ENCODE data around the gene UPK3BL1. TPM values are rescaled to one million over a fixed set of nuclear protein-coding genes. Genes with fewer than 3 reads are reported as not detected.
"Not testable (repeated sequence)": the region's sequence is repeated elsewhere in the genome, so short reads cannot be mapped to it uniquely, and the experiment has no call there.

The UPK3BL1 gene
- total RNA-seq, 1 donor from 2014 or later, result 17.4 TPM

DNA sequence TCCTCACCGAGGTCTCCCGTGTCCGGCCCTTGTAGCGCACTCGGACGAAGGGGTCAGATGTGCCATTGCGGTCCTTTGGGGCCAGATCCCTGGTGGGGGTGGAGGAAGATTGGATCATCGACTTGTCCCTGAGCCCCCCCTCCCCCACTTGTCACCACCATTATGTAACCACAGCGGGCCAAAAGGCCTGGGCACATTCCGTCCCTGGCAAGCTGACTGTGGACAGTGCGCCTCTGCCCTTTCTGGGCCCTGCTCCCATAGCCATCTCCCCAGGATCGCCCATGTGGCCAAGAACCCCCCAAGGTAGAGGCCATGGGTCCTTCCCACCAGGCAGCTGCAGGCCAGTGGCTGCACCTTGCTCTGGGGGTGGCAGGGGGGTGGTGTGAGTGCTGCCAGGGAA is 40.3 kb downstream of the UPK3BL1 start:
- not testable (repeated sequence) for H3K27ac Mint-ChIP-seq (ENCODE audit: unreplicated experiment); DNase-seq (ENCODE audit: low spot score); H3K27me3 Mint-ChIP-seq (ENCODE audit: unreplicated experiment); H3K4me3 Mint-ChIP-seq (ENCODE audit: unreplicated experiment); H3K9me3 Mint-ChIP-seq (ENCODE audit: unreplicated experiment); H3K4me1 Mint-ChIP-seq (ENCODE audit: unreplicated experiment); H3K36me3 Mint-ChIP-seq (ENCODE audit: low read depth, unreplicated experiment)

GRCh38 chr7:102599699-102600098 is 42.9 kb downstream of the UPK3BL1 start:
- H3K4me1 Mint-ChIP-seq (ENCODE audit: unreplicated experiment); H3K9me3 Mint-ChIP-seq (ENCODE audit: unreplicated experiment); H3K4me3 Mint-ChIP-seq (ENCODE audit: unreplicated experiment); H3K27ac Mint-ChIP-seq (ENCODE audit: unreplicated experiment); H3K27me3 Mint-ChIP-seq (ENCODE audit: unreplicated experiment); H3K36me3 Mint-ChIP-seq (ENCODE audit: low read depth, unreplicated experiment); DNase-seq (ENCODE audit: low spot score): not testable (repeated sequence)

DNA sequence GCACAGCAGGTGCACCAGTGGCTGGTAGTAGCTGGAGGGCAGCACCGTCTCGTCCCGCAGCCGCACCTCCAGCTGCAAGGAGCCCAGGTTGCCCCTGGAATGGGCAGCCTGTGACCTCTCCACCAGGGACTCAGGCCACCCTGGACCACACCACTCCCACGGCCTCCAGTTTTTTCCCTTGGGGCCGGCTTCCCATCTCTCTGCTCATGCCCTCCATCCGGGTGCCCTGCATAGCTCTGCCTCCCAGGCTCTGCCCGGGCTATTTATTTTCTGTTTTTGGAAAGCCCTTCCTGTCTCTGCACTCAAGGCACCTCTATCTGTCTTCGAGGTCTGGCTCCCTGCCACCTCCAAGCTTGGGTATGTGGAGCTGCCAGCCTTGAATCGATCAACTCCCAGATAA is 46.6 kb downstream of the UPK3BL1 start:
- not testable (repeated sequence) for H3K4me3 Mint-ChIP-seq (ENCODE audit: unreplicated experiment); DNase-seq (ENCODE audit: low spot score); H3K9me3 Mint-ChIP-seq (ENCODE audit: unreplicated experiment); H3K36me3 Mint-ChIP-seq (ENCODE audit: low read depth, unreplicated experiment); H3K27ac Mint-ChIP-seq (ENCODE audit: unreplicated experiment); H3K27me3 Mint-ChIP-seq (ENCODE audit: unreplicated experiment); H3K4me1 Mint-ChIP-seq (ENCODE audit: unreplicated experiment)

- H3K4me3 Mint-ChIP-seq (ENCODE audit: unreplicated experiment); H3K9me3 Mint-ChIP-seq (ENCODE audit: unreplicated experiment); H3K36me3 Mint-ChIP-seq (ENCODE audit: low read depth, unreplicated experiment); H3K4me1 Mint-ChIP-seq (ENCODE audit: unreplicated experiment); H3K27ac Mint-ChIP-seq (ENCODE audit: unreplicated experiment); H3K27me3 Mint-ChIP-seq (ENCODE audit: unreplicated experiment); DNase-seq (ENCODE audit: low spot score): not testable (repeated sequence)
Measured at GRCh38 chr7:102593637-102594334, 48.8 kb downstream of the UPK3BL1 start.

DNA sequence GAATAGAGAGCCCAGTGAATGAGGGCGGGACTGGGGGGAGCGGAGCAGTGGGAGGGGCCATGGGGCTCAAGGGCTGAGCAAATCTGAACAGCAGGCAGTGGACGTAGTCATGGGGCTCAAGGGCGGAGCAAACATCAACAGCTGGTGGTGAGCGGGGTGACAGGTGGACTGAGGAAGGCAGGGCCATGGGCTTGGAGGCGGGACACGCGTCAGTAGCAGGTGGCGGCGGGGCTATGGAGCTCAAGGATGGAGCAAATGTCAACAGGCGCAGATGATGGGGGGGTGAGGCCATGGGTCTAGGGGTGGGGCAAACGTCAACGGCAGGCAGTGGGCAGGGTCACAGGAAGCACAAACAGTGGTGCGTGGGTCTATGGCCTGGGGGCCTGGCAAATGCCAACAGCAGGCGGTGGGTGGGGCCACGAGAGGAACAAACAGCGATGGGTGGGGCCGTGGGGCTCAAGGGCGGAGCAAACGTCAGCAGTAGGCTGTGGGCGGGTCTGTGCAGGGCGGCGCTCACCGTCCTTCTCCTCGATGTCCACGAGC is 50.0 kb downstream of the UPK3BL1 start:
- not testable (repeated sequence) for H3K4me3 Mint-ChIP-seq (ENCODE audit: unreplicated experiment); H3K9me3 Mint-ChIP-seq (ENCODE audit: unreplicated experiment); DNase-seq (ENCODE audit: low spot score); H3K27me3 Mint-ChIP-seq (ENCODE audit: unreplicated experiment); H3K36me3 Mint-ChIP-seq (ENCODE audit: low read depth, unreplicated experiment); H3K27ac Mint-ChIP-seq (ENCODE audit: unreplicated experiment); H3K4me1 Mint-ChIP-seq (ENCODE audit: unreplicated experiment)

- not testable (repeated sequence) for H3K4me1 Mint-ChIP-seq (ENCODE audit: unreplicated experiment); H3K9me3 Mint-ChIP-seq (ENCODE audit: unreplicated experiment); H3K36me3 Mint-ChIP-seq (ENCODE audit: low read depth, unreplicated experiment); H3K27me3 Mint-ChIP-seq (ENCODE audit: unreplicated experiment); H3K4me3 Mint-ChIP-seq (ENCODE audit: unreplicated experiment); DNase-seq (ENCODE audit: low spot score); H3K27ac Mint-ChIP-seq (ENCODE audit: unreplicated experiment)
Measured at GRCh38 chr7:102589857-102590256, 52.7 kb downstream of the UPK3BL1 start.

Other genes starting within 250 kb of the UPK3BL1 start
- gene PRKRIP1, start 246.4 kb downstream of the UPK3BL1 start, total RNA-seq (ENCODE audit: unreplicated experiment), result 41.3 TPM
- gene ORAI2, start 209.2 kb downstream of the UPK3BL1 start, total RNA-seq (ENCODE audit: unreplicated experiment), result 39.3 TPM
- 11.5 TPM for gene ALKBH4, start 177.9 kb downstream of the UPK3BL1 start, total RNA-seq (ENCODE audit: unreplicated experiment)
- 30.3 TPM for gene LRWD1, start 177.8 kb downstream of the UPK3BL1 start, total RNA-seq (ENCODE audit: unreplicated experiment)
- gene POLR2J, start 163.9 kb downstream of the UPK3BL1 start, total RNA-seq (ENCODE audit: unreplicated experiment), result 48.1 TPM
- gene RASA4B, start 125.0 kb downstream of the UPK3BL1 start, total RNA-seq (ENCODE audit: unreplicated experiment), result 6.2 TPM
- 9.3 TPM for gene UPK3BL2, start 99.1 kb downstream of the UPK3BL1 start, total RNA-seq (ENCODE audit: unreplicated experiment)
- not detected for gene SPDYE2, start 91.6 kb downstream of the UPK3BL1 start, total RNA-seq (ENCODE audit: unreplicated experiment)
- 22.0 TPM for gene POLR2J3, start 70.2 kb downstream of the UPK3BL1 start, total RNA-seq (ENCODE audit: unreplicated experiment)
- 20.4 TPM for gene RASA4, start 26.0 kb downstream of the UPK3BL1 start, total RNA-seq (ENCODE audit: unreplicated experiment)
- not detected for gene SPDYE2B, start 7.5 kb upstream of the UPK3BL1 start, total RNA-seq (ENCODE audit: unreplicated experiment)
- 9.4 TPM for gene POLR2J2, start 28.9 kb upstream of the UPK3BL1 start, total RNA-seq (ENCODE audit: unreplicated experiment)
- gene FAM185A, start 106.2 kb upstream of the UPK3BL1 start, total RNA-seq (ENCODE audit: unreplicated experiment), result 2.7 TPM

All from endothelial cell (in vitro differentiated cells).